Heart left ventricle (tissue), 16 donors: ENCODE results near the gene DMD. TPM values are rescaled to one million over a fixed set of nuclear protein-coding genes. Genes with fewer than 3 reads are reported as not detected.

Source experiments
- ATAC-seq, 4 donors: fragments of 200-7000 bp; cut with Tn5 transposase; one replicate each; pipeline ENCODE4 v1.9.1; 2020 to 2022; ENCODE audit warnings: moderate library complexity in 4 of 4, mild to moderate bottlenecking in 3 of 4, moderate number of reproducible peaks in 1 of 4
- DNase-seq, 5 donors: peaks; one replicate each; pipeline ENCODE4 v3.0.0-alpha.2; 2020
- H3K27ac ChIP-seq, 12 donors: fragments of 200-600 bp; sonication (generic) in 4 of 12; one replicate each; pipeline versions ENCODE4 v1.5.0 to v1.8.0; 2016 to 2022; ENCODE audit warnings: mild to moderate bottlenecking in 2 of 12
- H3K27me3 ChIP-seq, 9 donors: fragments of 200-600 bp; sonication (generic) in 2 of 9; one replicate each; pipeline versions ENCODE4 v1.5.1 to v1.8.0; 2016 to 2022; ENCODE audit warnings: mild to moderate bottlenecking in 3 of 9
- H3K36me3 ChIP-seq, 9 donors: fragments of 200-600 bp; sonication (generic) in 2 of 9; one replicate each; pipeline versions ENCODE4 v1.5.0 to v1.8.0; 2018 to 2022; ENCODE audit warnings: mild to moderate bottlenecking in 2 of 9
- H3K4me1 ChIP-seq, 12 donors: fragments of 200-600 bp; sonication (generic) in 4 of 12; one replicate each; pipeline versions ENCODE4 v1.5.0 to v1.8.0; 2016 to 2022; ENCODE audit warnings: mild to moderate bottlenecking in 3 of 12
- H3K4me3 ChIP-seq, 12 donors: fragments of 200-600 bp; sonication (generic) in 4 of 12; one replicate each; pipeline versions ENCODE4 v1.5.0 to v1.8.0; 2017 to 2022; ENCODE audit warnings: mild to moderate bottlenecking in 9 of 12, moderate library complexity in 4 of 12
- H3K9me3 ChIP-seq, 12 donors: fragments of 200-600 bp; sonication (generic) in 4 of 12; one replicate each; pipeline versions ENCODE4 v1.5.0 to v1.8.0; 2016 to 2022; ENCODE audit warnings: mild to moderate bottlenecking in 1 of 12
- POLR2A ChIP-seq, 2 donors: fragments of 450-650 bp; IDR thresholded peaks; one replicate each; pipeline ENCODE4 v1.6.1; 2017; ENCODE audit warnings: antibody characterized with exemption in 2 of 2, mild to moderate bottlenecking in 2 of 2, moderate library complexity in 2 of 2
- WGBS, 4 donors: extraction: QIAGEN DNeasy Blood & Tissue Kit in 2 of 4; methylation state at CpG; one replicate each; pipeline versions ENCODE4 v1.1.5 to v1.1.7; 2013 to 2018; 5-methylcytosine and 5-hydroxymethylcytosine counted together
- intact Hi-C, 10 donors: fragments of 100-400 bp; cut with DNase I; formaldehyde crosslinking; loops; one replicate each; pipeline versions ENCODE4 v1.11.1 to v1.14.2; 2022
- polyA plus RNA-seq, 2 donors: library from polyadenylated mRNA; stranded (reverse); fragments of 200-250 nt; gene quantifications; one replicate each; pipeline ENCODE4 v1.2.3, GENCODE V29; 2013
- total RNA-seq, 9 donors: library from RNA; depleted of rRNA in 2 of 9; stranded (reverse); fragments of >200 nt in 2 of 9; fragmentation: NEBNext Ultra II Directional in 3 of 9; extraction: Animal tissue kit (Norgen Biotek cat#: 25700) in 3 of 9; gene quantifications; one replicate each; pipeline versions ENCODE4 v1.1.0 to v1.2.4, GENCODE V29; 2016 to 2023
- TF ChIP-seq, protein P1 (sequence below), 12 donors: fragments of 200-600 bp; sonication (generic) in 4 of 12; IDR thresholded peaks; one replicate each; pipeline versions ENCODE4 v1.5.0 to v1.8.0; 2018 to 2022; ENCODE audit warnings: antibody characterized with exemption in 12 of 12, mild to moderate bottlenecking in 5 of 12
- donor health status: ischemic (EF 13 %, LVEDD 7.1; RV severe dilation, severe dysfunction).
- donor health status: healthy with polysubstance abuse.
- donor health status: DM: no; HTN: yes; CAD: no.
- donor health status: DM: no; HTN: no; CAD: no.
- donor health status: ischemic (EF 25% LVEDD 6.9; RV normal size, moderate dysfunction).
- donor health status: ischemic (EF 25% LVEDD 5.7; RV mildly dilated, moderate dysfunction).
- donor health status: healthy.
- donor health status: DM: yes; HTN: yes; CAD: no.
- donor health status: ischemic (EF 35%, LVEDD 5.7; RV mildly dilated, moderate dysfunction).
- donor health status: nonischemic (EF 11% LVEDD 7.7; RV severe dilation, severe dysfunction).
- donor health status: DM: yes; HTN: yes; CAD: no.
- donor health status: PGD.
- donor health status: ischemic (EF 29% LVEDD 5.4; RV normal size, mild dysfunction).
- donor health status: nonischemic (EF 23%, LVEDD 6.1; RV moderate dilation, normal function).

Gene DMD
- total and polyA plus RNA-seq, 11 donors = 34.7 to 236 (median 162) TPM

DNA sequence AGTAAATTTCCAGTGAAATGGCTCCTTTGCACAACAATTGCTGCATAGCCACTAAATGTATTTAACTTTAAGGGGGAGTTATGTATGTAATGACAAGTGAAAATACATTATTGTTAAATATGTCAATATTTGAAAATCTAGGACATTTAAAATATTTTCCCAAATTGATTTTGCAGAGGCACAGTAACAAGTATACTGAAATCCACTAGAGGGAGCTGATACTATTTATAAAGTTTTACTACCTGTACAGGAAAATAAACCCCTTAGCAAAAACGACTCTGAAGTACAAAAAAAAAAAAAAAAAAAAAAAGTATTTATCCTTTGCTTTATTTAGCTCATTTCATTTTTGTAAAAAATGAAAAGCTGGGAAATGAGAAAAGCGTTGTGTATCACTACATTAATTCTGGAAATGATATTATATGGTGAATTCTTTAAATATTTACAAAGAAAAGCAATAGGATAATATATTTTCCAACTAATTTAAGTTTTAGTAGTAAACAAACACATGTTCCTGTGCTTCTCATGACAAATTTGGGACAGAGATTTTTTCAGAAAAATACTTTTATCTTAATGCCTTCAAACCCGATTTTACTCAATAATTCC is 727.7 kb downstream of the DMD start:
- Histone ChIP-seq H3K27ac (no peak overlapping the region), H3K27me3 (no peaks in the 10 kb centered on the region), H3K4me1 (no peaks in the 10 kb centered on the region), H3K4me3 (no peak overlapping the region), H3K36me3 (peaks cover 0 to 13% (median 0%) of the 10 kb centered on the region in 9 donors), H3K9me3 (no peaks in the 10 kb centered on the region)
- no peak for ATAC-seq
- DNase-seq = no peak
- intact Hi-C loops = no loop called here
- 31 to 47% (median 40%) methylated on average over 3 of the region's 3 CpGs for WGBS, 4 donors
- TF ChIP-seq POLR2A (IDR thresholded peaks at IDR 0.05) = no peak
- TF ChIP-seq, protein P1, sequence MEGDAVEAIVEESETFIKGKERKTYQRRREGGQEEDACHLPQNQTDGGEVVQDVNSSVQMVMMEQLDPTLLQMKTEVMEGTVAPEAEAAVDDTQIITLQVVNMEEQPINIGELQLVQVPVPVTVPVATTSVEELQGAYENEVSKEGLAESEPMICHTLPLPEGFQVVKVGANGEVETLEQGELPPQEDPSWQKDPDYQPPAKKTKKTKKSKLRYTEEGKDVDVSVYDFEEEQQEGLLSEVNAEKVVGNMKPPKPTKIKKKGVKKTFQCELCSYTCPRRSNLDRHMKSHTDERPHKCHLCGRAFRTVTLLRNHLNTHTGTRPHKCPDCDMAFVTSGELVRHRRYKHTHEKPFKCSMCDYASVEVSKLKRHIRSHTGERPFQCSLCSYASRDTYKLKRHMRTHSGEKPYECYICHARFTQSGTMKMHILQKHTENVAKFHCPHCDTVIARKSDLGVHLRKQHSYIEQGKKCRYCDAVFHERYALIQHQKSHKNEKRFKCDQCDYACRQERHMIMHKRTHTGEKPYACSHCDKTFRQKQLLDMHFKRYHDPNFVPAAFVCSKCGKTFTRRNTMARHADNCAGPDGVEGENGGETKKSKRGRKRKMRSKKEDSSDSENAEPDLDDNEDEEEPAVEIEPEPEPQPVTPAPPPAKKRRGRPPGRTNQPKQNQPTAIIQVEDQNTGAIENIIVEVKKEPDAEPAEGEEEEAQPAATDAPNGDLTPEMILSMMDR (IDR thresholded peaks at IDR 0.05) = peak in 4 of 12 donors; percentile 17 to 39 (median 26)

DNA sequence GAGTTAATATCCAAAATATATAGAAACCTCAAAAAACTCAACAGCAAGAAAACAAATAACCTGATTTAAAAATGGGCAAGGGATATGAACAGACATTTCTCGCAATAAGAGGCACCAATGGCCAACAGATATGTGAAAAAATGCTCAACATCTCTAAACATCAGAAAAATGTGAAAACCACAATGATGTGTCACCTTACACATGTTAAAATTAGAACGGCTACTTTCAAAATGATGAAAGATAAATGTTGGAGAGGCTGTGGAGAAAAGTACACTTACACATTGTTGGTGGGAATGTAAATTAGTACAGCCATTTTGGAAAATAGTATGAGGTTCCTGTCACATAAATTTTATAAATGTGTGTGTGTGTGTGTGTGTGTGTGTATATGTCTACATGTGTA is 731.3 kb downstream of the DMD start:
- Histone ChIP-seq H3K4me1 (no peaks in the 10 kb centered on the region), H3K9me3 (no peaks in the 10 kb centered on the region), H3K36me3 (peaks cover 0 to 9% (median 0%) of the 10 kb centered on the region in 9 donors), H3K27ac (no peak overlapping the region), H3K4me3 (no peak overlapping the region), H3K27me3 (no peaks in the 10 kb centered on the region)
- DNase-seq (no peak), ATAC-seq (no peak)
- no peak for TF ChIP-seq POLR2A (IDR thresholded peaks at IDR 0.05)
- TF ChIP-seq, protein P1 (IDR thresholded peaks at IDR 0.05) = no peak
- intact Hi-C loops = no loop called here
- WGBS, 4 donors = 76 to 89% (median 84%) methylated on average over 2 of the region's 2 CpGs

DNA sequence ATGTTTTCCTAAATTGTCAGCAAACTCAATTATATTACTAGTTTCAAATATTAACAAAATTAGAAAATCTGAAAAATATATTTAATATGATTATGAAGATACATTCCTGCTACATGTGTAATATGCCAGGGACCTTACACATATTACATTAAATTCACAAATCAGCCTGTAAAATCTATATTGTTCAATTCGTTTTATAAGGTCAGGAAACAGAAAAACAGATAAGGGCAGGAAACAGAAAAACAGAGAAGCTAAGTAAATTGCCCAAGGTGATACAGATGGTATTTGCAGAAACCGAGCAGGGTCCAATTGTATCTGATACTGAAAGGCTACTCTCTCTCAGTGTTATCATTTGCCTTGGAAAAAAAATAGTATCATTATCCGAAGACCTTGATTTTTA is 739.0 kb downstream of the DMD start:
- ATAC-seq (no peak), DNase-seq (no peak)
- H3K36me3 ChIP-seq = peaks cover 0 to 6% (median 0%) of the 10 kb centered on the region in 9 donors
- no peaks in the 10 kb centered on the region for H3K27me3 ChIP-seq
- intact Hi-C loops = no loop called here
- 54 to 66% (median 64%) methylated on average over 3 of the region's 3 CpGs for WGBS, 4 donors
- H3K9me3 ChIP-seq = no peaks in the 10 kb centered on the region
- no peak for TF ChIP-seq POLR2A (IDR thresholded peaks at IDR 0.05)
- TF ChIP-seq, protein P1 (IDR thresholded peaks at IDR 0.05) = no peak
- H3K4me1 ChIP-seq = no peaks in the 10 kb centered on the region
- H3K4me3 ChIP-seq = no peak overlapping the region
- H3K27ac ChIP-seq = no peak overlapping the region

DNA sequence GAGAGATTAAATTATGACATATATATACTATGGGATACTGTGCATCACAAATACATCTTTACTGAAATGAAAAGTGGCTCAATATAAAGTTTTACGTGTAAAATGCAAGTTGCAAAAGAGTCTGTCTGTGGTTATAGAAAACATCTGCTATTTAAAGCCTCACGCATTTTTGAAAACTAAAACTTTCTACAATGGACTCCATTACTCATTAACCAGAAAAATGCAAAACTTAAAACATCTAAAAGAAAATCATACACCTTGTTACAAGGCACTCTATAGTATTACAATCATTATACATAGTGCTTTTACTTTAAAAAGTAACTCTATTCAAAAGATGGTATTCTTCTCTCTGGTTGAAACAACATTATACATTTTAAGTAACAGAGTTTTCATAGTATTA is 755.6 kb downstream of the DMD start:
- ATAC-seq (no peak), DNase-seq (no peak)
- 72 to 97% (median 87%) methylated on average over 2 of the region's 2 CpGs for WGBS, 4 donors
- intact Hi-C loops = no loop called here
- no peak overlapping the region for H3K27ac ChIP-seq
- no peaks in the 10 kb centered on the region for H3K27me3 ChIP-seq
- H3K9me3 ChIP-seq = no peaks in the 10 kb centered on the region
- H3K4me3 ChIP-seq = no peak overlapping the region
- H3K36me3 ChIP-seq = peaks cover 0 to 5% (median 0%) of the 10 kb centered on the region in 9 donors
- H3K4me1 ChIP-seq = no peaks in the 10 kb centered on the region
- TF ChIP-seq POLR2A (IDR thresholded peaks at IDR 0.05) = no peak
- TF ChIP-seq, protein P1 (IDR thresholded peaks at IDR 0.05) = no peak
